GM12892 (cell line): ENCODE results near the gene DHCR24.

Source experiments
- POLR2A ChIP-seq: IDR thresholded peaks from 2 replicates; pipeline ENCODE4 v1.6.1; 2011; ENCODE audit warnings: low read depth, low read length, control low read depth
- POLR2AphosphoS5 ChIP-seq: IDR thresholded peaks from 2 replicates; pipeline ENCODE4 v1.6.1; 2011; ENCODE audit warnings: low read depth, low read length, control low read depth

- TF ChIP-seq POLR2AphosphoS5 (no peak), POLR2A (no peak)
Observed at GRCh38 chr1:54806931-54807611, 79.9 kb downstream of the DHCR24 start.
